Measurements from ENCODE around the gene C11orf68. TPM values are rescaled to one million over a fixed set of nuclear protein-coding genes. Genes with fewer than 3 reads are reported as not detected.
"Not testable (repeated sequence)": the region's sequence is repeated elsewhere in the genome, so short reads cannot be mapped to it uniquely, and the experiment has no call there.

The C11orf68 gene
- total RNA-seq, 2 experiments from 2014 or later, result 28.4 to 28.5 TPM

GRCh38 chr11:65954771-65955170, 35.9 kb upstream of the C11orf68 start:
- Mint-ChIP-seq H3K27me3 (ENCODE audit: low read depth) (peaks cover 5% of the 10 kb centered on the region), H3K4me3 (no peak overlapping the region)
- POLR2A ChIA-PET, result interaction anchor here (1.4 kb wide), 1 partner anchor 52 kb away, joined by 4 read pairs; no protein-coding TSS in a partner anchor

GRCh38 chr11:65953471-65953870, 34.6 kb upstream of the C11orf68 start:
- DNase-seq (no peak), ATAC-seq (no peak)
- Mint-ChIP-seq H3K36me3 (ENCODE audit: low read depth) (no peaks in the 10 kb centered on the region), H3K4me1 (ENCODE audit: low read depth) (peaks cover 22% of the 10 kb centered on the region), H3K9me3 (ENCODE audit: insufficient read depth) (no peaks in the 10 kb centered on the region), H3K27ac (no peak overlapping the region), H3K27me3 (ENCODE audit: low read depth) (peaks cover 7% of the 10 kb centered on the region), H3K4me3 (no peak overlapping the region)
- CTCF ChIA-PET, result no interaction called here
- POLR2A ChIA-PET, result interaction anchor here (1.0 kb wide), 1 partner anchor 54 kb away, joined by 3 read pairs; the partner anchor contains the start of gene FOSL1

More at GRCh38 chr11:65954771-65955170, 35.9 kb upstream of the C11orf68 start:
- CTCF ChIA-PET, result interaction anchor here (1.1 to 1.4 kb wide), 3 partner anchors 23 to 67 kb away, joined by 3 to 7 read pairs (median 6); partner anchors contain the start of gene FIBP
- Mint-ChIP-seq H3K9me3 (ENCODE audit: insufficient read depth) (no peaks in the 10 kb centered on the region), H3K27ac (no peak overlapping the region), H3K4me1 (ENCODE audit: low read depth) (peaks cover 24% of the 10 kb centered on the region), H3K36me3 (ENCODE audit: low read depth) (no peaks in the 10 kb centered on the region)
- ATAC-seq, result no peak
- no peak for DNase-seq

- POLR2A ChIA-PET, result interaction anchor here (0.7 to 1.4 kb wide), 3 partner anchors 24 to 98 kb away, joined by 3 to 5 read pairs (median 3); no protein-coding TSS in a partner anchor
- Mint-ChIP-seq H3K27me3 (ENCODE audit: low read depth) (peaks cover 10% of the 10 kb centered on the region), H3K4me3 (no peak overlapping the region), H3K4me1 (ENCODE audit: low read depth) (peaks cover 10% of the 10 kb centered on the region), H3K9me3 (ENCODE audit: insufficient read depth) (no peaks in the 10 kb centered on the region), H3K27ac (no peak overlapping the region), H3K36me3 (ENCODE audit: low read depth) (no peaks in the 10 kb centered on the region)
- ATAC-seq (no peak), DNase-seq (no peak)
- CTCF ChIA-PET, result interaction anchor here (1.2 kb wide), 1 partner anchor 20 kb away, joined by 4 read pairs; no protein-coding TSS in a partner anchor
Observed at GRCh38 chr11:65952052-65952521, 33.2 kb upstream of the C11orf68 start.

GRCh38 chr11:65951641-65952040, 32.8 kb upstream of the C11orf68 start:
- ChIA-PET CTCF (interaction anchor here (1.2 kb wide), 1 partner anchor 20 kb away, joined by 4 read pairs; no protein-coding TSS in a partner anchor), POLR2A (interaction anchor here (0.6 to 1.4 kb wide), 4 partner anchors 24 to 98 kb away, joined by 3 to 5 read pairs (median 4); partner anchors contain the start of gene BANF1)
- H3K4me1 Mint-ChIP-seq (ENCODE audit: low read depth); H3K36me3 Mint-ChIP-seq (ENCODE audit: low read depth); ATAC-seq; DNase-seq; H3K9me3 Mint-ChIP-seq (ENCODE audit: insufficient read depth); H3K4me3 Mint-ChIP-seq; H3K27ac Mint-ChIP-seq: not testable (repeated sequence)
- H3K27me3 Mint-ChIP-seq (ENCODE audit: low read depth), result peaks cover 10% of the 10 kb centered on the region

- ATAC-seq; H3K27ac Mint-ChIP-seq; H3K36me3 Mint-ChIP-seq (ENCODE audit: low read depth); POLR2A ChIA-PET; H3K4me3 Mint-ChIP-seq; CTCF ChIA-PET; H3K9me3 Mint-ChIP-seq (ENCODE audit: insufficient read depth); H3K4me1 Mint-ChIP-seq (ENCODE audit: low read depth); DNase-seq: not testable (repeated sequence)
- H3K27me3 Mint-ChIP-seq (ENCODE audit: low read depth), result peaks cover 10% of the 10 kb centered on the region
Observed at GRCh38 chr11:65950711-65951110, 31.8 kb upstream of the C11orf68 start.

GRCh38 chr11:65947603-65948125, 28.8 kb upstream of the C11orf68 start:
- no peak for ATAC-seq
- DNase-seq, result no peak
- Mint-ChIP-seq H3K9me3 (ENCODE audit: insufficient read depth) (no peaks in the 10 kb centered on the region), H3K4me3 (no peak overlapping the region), H3K27me3 (ENCODE audit: low read depth) (peaks cover 10% of the 10 kb centered on the region), H3K4me1 (ENCODE audit: low read depth) (no peaks in the 10 kb centered on the region), H3K27ac (no peak overlapping the region), H3K36me3 (ENCODE audit: low read depth) (no peaks in the 10 kb centered on the region)
- CTCF ChIA-PET, result interaction anchor here (1.2 to 1.3 kb wide), 3 partner anchors 11 to 59 kb away, joined by 4 to 6 read pairs (median 4); partner anchors contain the start of gene FIBP
- POLR2A ChIA-PET, result no interaction called here

- no peak for ATAC-seq
- no peak overlapping the region for H3K4me3 Mint-ChIP-seq
- H3K4me1 Mint-ChIP-seq (ENCODE audit: low read depth), result no peaks in the 10 kb centered on the region
- no peak for DNase-seq
- H3K36me3 Mint-ChIP-seq (ENCODE audit: low read depth), result no peaks in the 10 kb centered on the region
- ChIA-PET POLR2A (no interaction called here), CTCF (no interaction called here)
- H3K27me3 Mint-ChIP-seq (ENCODE audit: low read depth), result peaks cover 9% of the 10 kb centered on the region
- no peaks in the 10 kb centered on the region for H3K9me3 Mint-ChIP-seq (ENCODE audit: insufficient read depth)
- H3K27ac Mint-ChIP-seq, result no peak overlapping the region
Observed at GRCh38 chr11:65947133-65947532, 28.3 kb upstream of the C11orf68 start.

GRCh38 chr11:65946655-65947054, 27.8 kb upstream of the C11orf68 start:
- no peaks in the 10 kb centered on the region for H3K9me3 Mint-ChIP-seq (ENCODE audit: insufficient read depth)
- H3K4me1 Mint-ChIP-seq (ENCODE audit: low read depth), result no peaks in the 10 kb centered on the region
- H3K27ac Mint-ChIP-seq, result no peak overlapping the region
- H3K27me3 Mint-ChIP-seq (ENCODE audit: low read depth), result peaks cover 8% of the 10 kb centered on the region
- CTCF ChIA-PET, result no interaction called here
- no peak for DNase-seq
- no peak for ATAC-seq
- POLR2A ChIA-PET, result no interaction called here
- no peak overlapping the region for H3K4me3 Mint-ChIP-seq
- H3K36me3 Mint-ChIP-seq (ENCODE audit: low read depth), result no peaks in the 10 kb centered on the region

GRCh38 chr11:65945941-65946558, 27.2 kb upstream of the C11orf68 start:
- DNase-seq, result no peak
- Mint-ChIP-seq H3K4me1 (ENCODE audit: low read depth) (no peaks in the 10 kb centered on the region), H3K27me3 (ENCODE audit: low read depth) (peaks cover 11% of the 10 kb centered on the region), H3K36me3 (ENCODE audit: low read depth) (no peaks in the 10 kb centered on the region), H3K27ac (no peak overlapping the region), H3K9me3 (ENCODE audit: insufficient read depth) (no peaks in the 10 kb centered on the region), H3K4me3 (no peak overlapping the region)
- ATAC-seq, result no peak
- ChIA-PET POLR2A (no interaction called here), CTCF (no interaction called here)

GRCh38 chr11:65945430-65945911, 26.6 kb upstream of the C11orf68 start, which contains the start of gene TSGA10IP:
TSS of gene TSGA10IP (plus strand) at chr11:65945480. CDS start at chr11:65945676, 196 bp downstream.
- H3K27ac Mint-ChIP-seq, result no peak within 1 kb of the TSS
- POLR2A ChIA-PET, result no interaction called here
- H3K4me3 Mint-ChIP-seq, result no peak within 1 kb of the TSS
- no peaks in the 10 kb centered on the region for H3K36me3 Mint-ChIP-seq (ENCODE audit: low read depth)
- no peaks in the 10 kb centered on the region for H3K9me3 Mint-ChIP-seq (ENCODE audit: insufficient read depth)
- no peak for DNase-seq
- CTCF ChIA-PET, result no interaction called here
- H3K4me1 Mint-ChIP-seq (ENCODE audit: low read depth), result no peaks in the 10 kb centered on the region
- ATAC-seq, result no peak
- peaks cover 10% of the 10 kb centered on the region for H3K27me3 Mint-ChIP-seq (ENCODE audit: low read depth)

GRCh38 chr11:65944767-65945166, 25.9 kb upstream of the C11orf68 start:
- CTCF ChIA-PET, result interaction anchor here (1.8 kb wide), 1 partner anchor 12 kb away, joined by 9 read pairs; no protein-coding TSS in a partner anchor
- H3K27me3 Mint-ChIP-seq (ENCODE audit: low read depth), result peaks cover 13% of the 10 kb centered on the region

GRCh38 chr11:65944191-65944590, 25.3 kb upstream of the C11orf68 start:
- POLR2A ChIA-PET, result no interaction called here

More at GRCh38 chr11:65944767-65945166, 25.9 kb upstream of the C11orf68 start:
- ATAC-seq (no peak), DNase-seq (no peak)
- H3K36me3 Mint-ChIP-seq (ENCODE audit: low read depth), result no peaks in the 10 kb centered on the region
- H3K4me3 Mint-ChIP-seq, result no peak overlapping the region
- no peaks in the 10 kb centered on the region for H3K4me1 Mint-ChIP-seq (ENCODE audit: low read depth)
- no peaks in the 10 kb centered on the region for H3K9me3 Mint-ChIP-seq (ENCODE audit: insufficient read depth)
- H3K27ac Mint-ChIP-seq, result no peak overlapping the region
- POLR2A ChIA-PET, result no interaction called here

More at GRCh38 chr11:65944191-65944590, 25.3 kb upstream of the C11orf68 start:
- Mint-ChIP-seq H3K27me3 (ENCODE audit: low read depth) (peaks cover 13% of the 10 kb centered on the region), H3K9me3 (ENCODE audit: insufficient read depth) (no peaks in the 10 kb centered on the region), H3K27ac (no peak overlapping the region), H3K4me1 (ENCODE audit: low read depth) (no peaks in the 10 kb centered on the region), H3K36me3 (ENCODE audit: low read depth) (no peaks in the 10 kb centered on the region), H3K4me3 (no peak overlapping the region)
- CTCF ChIA-PET, result interaction anchor here (1.8 kb wide), 1 partner anchor 12 kb away, joined by 9 read pairs; no protein-coding TSS in a partner anchor
- ATAC-seq (no peak), DNase-seq (no peak)
